AG10803 (cell line): Measurements from ENCODE around the gene PCDHA4.
A peak's percentile ranks its signal among the peaks of the same experiment; 100 is the strongest.
"Not testable (repeated sequence)": the region's sequence is repeated elsewhere in the genome, so short reads cannot be mapped to it uniquely, and the experiment has no call there.

Experiments used
- DNase-seq: peaks from one replicate; pipeline ENCODE4 v3.0.0; 2010; ENCODE audit warnings: low read depth
- H3K4me3 ChIP-seq: 2 replicates; pipeline ENCODE4 v1.5.1; 2011; ENCODE audit warnings: mild to moderate bottlenecking, low read length, control low read depth
- TF ChIP-seq, protein P1 (sequence below): conservative IDR thresholded peaks from 2 replicates; pipeline ENCODE4 v1.5.1; 2011; ENCODE audit warnings: mild to moderate bottlenecking, low read length, control low read depth, inconsistent platforms

PCDHA4 gene

DNA sequence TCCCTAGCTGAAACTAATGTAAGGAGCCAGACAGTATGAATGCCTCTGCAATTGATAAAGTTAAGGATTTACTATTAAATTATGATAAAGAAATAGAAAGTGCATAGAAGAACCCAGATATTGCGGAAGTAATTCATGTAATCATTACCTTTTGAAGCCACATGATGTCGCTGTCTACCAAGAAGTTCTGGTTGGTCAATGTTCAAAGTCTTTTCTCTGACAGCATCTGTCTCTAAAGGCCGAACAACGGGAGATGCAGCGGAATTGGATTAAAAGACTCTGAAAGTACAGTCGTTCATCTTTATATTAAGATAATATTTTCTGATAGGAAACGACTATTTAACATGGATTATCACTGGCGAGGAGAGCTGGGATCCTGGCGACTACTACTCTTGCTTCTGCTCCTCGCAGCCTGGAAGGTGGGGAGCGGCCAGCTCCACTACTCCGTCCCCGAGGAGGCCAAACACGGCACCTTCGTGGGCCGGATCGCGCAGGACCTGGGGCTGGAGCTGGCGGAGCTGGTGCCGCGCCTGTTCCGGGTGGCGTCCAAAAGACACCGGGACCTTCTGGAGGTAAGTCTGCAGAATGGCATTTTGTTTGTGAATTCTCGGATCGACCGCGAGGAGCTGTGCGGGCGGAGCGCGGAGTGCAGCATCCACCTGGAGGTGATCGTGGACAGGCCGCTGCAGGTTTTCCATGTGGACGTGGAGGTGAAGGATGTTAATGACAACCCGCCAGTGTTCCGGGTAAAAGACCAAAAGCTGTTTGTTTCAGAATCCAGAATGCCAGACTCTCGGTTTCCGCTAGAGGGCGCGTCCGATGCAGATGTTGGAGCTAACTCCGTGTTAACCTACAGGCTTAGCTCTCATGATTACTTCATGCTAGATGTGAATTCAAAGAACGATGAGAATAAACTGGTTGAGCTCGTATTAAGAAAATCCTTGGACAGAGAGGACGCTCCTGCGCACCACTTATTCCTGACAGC is 34.4 kb downstream of the PCDHA4 start, which contains the start of gene PCDHA8:
TSS of gene PCDHA8 (plus strand) at position 210 of the 985 bp plus-strand sequence. CDS start at position 345, 135 bp downstream.
- TF ChIP-seq, protein P1, sequence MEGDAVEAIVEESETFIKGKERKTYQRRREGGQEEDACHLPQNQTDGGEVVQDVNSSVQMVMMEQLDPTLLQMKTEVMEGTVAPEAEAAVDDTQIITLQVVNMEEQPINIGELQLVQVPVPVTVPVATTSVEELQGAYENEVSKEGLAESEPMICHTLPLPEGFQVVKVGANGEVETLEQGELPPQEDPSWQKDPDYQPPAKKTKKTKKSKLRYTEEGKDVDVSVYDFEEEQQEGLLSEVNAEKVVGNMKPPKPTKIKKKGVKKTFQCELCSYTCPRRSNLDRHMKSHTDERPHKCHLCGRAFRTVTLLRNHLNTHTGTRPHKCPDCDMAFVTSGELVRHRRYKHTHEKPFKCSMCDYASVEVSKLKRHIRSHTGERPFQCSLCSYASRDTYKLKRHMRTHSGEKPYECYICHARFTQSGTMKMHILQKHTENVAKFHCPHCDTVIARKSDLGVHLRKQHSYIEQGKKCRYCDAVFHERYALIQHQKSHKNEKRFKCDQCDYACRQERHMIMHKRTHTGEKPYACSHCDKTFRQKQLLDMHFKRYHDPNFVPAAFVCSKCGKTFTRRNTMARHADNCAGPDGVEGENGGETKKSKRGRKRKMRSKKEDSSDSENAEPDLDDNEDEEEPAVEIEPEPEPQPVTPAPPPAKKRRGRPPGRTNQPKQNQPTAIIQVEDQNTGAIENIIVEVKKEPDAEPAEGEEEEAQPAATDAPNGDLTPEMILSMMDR = peak; percentile 25
- DNase-seq = no peak
- H3K4me3 ChIP-seq = no peak within 1 kb of the TSS; the same call in 1 of the 2 replicates

DNA sequence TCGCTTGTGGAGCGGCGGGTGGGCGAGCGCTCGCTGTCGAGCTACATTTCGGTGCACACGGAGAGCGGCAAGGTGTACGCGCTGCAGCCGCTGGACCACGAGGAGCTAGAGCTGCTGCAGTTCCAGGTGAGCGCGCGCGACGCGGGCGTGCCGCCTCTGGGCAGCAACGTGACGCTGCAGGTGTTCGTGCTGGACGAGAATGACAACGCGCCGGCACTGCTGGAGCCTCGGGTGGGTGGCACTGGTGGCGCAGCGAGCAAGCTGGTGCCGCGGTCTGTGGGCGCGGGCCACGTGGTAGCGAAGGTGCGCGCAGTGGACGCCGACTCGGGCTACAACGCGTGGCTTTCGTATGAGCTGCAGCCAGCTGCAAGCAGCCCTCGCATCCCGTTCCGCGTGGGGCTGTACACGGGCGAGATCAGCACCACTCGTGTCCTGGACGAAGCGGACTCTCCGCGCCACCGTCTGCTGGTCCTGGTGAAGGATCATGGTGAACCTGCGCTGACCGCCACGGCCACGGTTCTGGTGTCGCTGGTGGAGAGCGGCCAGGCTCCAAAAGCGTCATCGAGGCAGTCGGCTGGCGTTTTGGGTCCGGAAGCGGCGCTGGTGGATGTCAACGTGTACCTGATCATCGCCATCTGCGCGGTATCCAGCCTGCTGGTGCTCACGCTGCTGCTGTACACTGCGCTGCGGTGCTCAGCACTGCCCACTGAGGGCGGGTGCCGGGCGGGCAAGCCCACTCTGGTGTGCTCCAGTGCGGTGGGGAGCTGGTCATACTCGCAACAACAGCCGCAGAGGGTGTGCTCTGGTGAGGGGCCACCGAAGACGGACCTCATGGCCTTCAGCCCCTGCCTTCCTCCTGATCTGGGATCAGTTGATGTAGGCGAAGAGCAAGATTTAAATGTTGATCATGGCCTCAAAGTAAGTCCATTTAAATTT is 36.2 kb downstream of the PCDHA4 start:
- TF ChIP-seq, protein P1 = no peak
- no peak for DNase-seq

GRCh38 chr5:140848139-140849102 is 41.6 kb downstream of the PCDHA4 start, which contains the start of gene PCDHA9:
Gene PCDHA9, plus strand, starts transcription at chr5:140848382. Its CDS starts 114 bp downstream, at chr5:140848496.
- DNase-seq, H3K4me3 ChIP-seq: not testable (repeated sequence)

More for the DNA sequence above, 36.2 kb downstream of the PCDHA4 start:
- H3K4me3 ChIP-seq = no peak overlapping the region

- not testable (repeated sequence) for DNase-seq, H3K4me3 ChIP-seq
These were observed 43.2 kb downstream of the PCDHA4 start for GRCh38 chr5:140849831-140850634.

DNA sequence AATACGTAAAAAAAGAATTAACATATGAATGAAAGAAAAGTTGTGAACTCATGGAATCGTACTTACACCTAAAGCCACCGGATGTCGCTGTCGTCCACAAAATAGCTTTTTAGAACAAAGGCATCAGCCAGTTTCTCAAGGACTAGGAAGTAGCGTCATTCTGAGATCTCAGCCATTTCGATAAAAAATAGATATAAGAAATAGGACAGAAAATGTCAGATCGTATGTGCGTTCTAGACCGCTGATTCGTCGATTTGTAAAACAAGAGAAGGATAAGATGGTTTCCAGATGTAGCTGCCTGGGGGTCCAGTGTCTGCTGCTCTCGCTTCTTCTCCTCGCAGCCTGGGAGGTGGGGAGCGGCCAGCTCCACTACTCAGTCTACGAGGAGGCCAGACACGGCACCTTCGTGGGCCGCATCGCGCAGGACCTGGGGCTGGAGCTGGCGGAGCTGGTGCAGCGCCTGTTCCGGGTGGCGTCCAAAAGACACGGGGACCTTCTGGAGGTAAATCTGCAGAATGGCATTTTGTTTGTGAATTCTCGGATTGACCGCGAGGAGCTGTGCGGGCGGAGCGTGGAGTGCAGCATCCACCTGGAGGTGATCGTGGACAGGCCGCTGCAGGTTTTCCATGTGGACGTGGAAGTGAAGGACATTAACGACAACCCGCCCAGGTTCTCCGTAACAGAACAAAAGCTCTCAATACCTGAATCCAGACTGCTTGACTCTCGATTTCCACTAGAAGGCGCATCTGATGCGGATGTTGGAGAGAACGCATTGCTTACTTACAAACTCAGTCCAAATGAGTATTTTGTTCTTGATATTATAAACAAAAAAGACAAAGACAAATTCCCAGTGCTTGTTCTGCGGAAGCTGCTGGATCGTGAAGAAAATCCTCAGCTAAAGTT is 49.2 kb downstream of the PCDHA4 start, which contains the start of gene PCDHA10:
TSS of gene PCDHA10 (plus strand) at position 126 of the 903 bp plus-strand sequence. CDS start at position 278, 152 bp downstream.
- no peak within 1 kb of the TSS for H3K4me3 ChIP-seq
- DNase-seq = no peak
- TF ChIP-seq, protein P1 = no peak; the same call in 1 of the 2 replicates

DNA sequence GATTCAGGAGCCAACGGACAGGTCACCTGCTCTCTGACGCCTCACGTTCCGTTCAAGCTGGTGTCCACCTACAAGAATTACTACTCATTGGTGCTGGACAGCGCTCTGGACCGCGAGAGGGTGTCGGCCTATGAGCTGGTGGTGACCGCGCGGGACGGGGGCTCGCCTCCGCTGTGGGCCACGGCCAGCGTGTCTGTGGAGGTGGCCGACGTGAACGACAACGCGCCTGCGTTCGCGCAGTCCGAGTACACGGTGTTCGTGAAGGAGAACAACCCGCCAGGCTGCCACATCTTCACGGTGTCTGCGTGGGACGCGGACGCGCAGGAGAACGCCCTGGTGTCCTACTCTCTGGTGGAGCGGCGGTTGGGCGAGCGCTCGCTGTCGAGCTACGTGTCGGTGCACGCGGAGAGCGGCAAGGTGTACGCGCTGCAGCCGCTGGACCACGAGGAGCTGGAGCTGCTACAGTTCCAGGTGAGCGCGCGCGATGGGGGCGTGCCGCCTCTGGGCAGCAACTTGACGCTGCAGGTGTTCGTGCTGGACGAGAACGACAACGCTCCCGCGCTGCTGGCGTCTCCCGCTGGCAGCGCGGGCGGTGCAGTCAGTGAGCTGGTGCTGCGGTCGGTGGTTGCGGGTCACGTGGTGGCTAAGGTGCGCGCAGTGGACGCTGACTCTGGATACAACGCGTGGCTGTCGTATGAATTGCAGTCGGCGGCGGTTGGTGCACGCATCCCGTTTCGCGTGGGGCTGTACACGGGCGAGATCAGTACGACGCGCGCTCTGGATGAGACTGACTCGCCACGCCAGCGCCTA is 50.5 kb downstream of the PCDHA4 start:
- no peak overlapping the region for H3K4me3 ChIP-seq
- no peak for DNase-seq
- TF ChIP-seq, protein P1 = no peak
